ENCODE results near the gene ABCA5. TPM values are rescaled to one million over a fixed set of nuclear protein-coding genes. Genes with fewer than 3 reads are reported as not detected.

The ABCA5 gene
- total and polyA plus RNA-seq, 12 donors = 6.9 to 46.7 (median 19.3) TPM

DNA sequence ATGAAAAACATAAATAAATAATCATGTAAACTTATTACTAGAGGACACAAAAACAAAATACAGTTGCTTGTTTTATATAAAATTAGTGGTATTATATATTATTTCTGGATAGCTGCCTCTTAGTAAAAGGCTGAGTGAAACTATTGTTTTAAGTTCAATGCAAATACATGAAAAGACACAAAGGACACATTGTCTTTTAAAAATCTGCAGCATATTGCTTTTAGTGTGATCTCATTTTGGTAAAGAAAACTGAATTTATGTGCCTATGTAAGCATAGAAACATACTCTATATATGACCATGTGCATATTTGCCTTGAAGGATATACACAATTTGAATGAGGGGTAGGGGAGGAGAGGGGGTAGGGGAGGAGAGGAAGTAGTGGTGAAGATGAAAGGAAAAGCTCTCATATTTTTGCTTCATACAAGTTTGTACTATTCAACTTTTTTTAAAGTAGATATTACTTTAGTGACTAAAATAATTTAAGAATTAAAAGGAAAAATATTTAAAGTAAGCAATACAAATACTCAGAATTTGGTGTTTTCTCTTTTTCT is 104.2 kb downstream of the ABCA5 start:
- Histone ChIP-seq H3K4me1 (peaks cover 0 to 4% (median 0%) of the 10 kb centered on the region in 9 donors), H3K36me3 (peaks cover 0 to 39% (median 8%) of the 10 kb centered on the region in 9 donors), H3K4me3 (no peak overlapping the region), H3K9me3 (no peaks in the 10 kb centered on the region), H3K27me3 (no peaks in the 10 kb centered on the region), H3K27ac (peak overlapping the region in 1 of 10 donors; percentile 32)
- no peak for ATAC-seq
- intact Hi-C loops (cut with DNase I) = no loop called here
- TF ChIP-seq, protein P1, sequence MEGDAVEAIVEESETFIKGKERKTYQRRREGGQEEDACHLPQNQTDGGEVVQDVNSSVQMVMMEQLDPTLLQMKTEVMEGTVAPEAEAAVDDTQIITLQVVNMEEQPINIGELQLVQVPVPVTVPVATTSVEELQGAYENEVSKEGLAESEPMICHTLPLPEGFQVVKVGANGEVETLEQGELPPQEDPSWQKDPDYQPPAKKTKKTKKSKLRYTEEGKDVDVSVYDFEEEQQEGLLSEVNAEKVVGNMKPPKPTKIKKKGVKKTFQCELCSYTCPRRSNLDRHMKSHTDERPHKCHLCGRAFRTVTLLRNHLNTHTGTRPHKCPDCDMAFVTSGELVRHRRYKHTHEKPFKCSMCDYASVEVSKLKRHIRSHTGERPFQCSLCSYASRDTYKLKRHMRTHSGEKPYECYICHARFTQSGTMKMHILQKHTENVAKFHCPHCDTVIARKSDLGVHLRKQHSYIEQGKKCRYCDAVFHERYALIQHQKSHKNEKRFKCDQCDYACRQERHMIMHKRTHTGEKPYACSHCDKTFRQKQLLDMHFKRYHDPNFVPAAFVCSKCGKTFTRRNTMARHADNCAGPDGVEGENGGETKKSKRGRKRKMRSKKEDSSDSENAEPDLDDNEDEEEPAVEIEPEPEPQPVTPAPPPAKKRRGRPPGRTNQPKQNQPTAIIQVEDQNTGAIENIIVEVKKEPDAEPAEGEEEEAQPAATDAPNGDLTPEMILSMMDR (IDR thresholded peaks at IDR 0.05) = no peak
- no peak for DNase-seq

DNA sequence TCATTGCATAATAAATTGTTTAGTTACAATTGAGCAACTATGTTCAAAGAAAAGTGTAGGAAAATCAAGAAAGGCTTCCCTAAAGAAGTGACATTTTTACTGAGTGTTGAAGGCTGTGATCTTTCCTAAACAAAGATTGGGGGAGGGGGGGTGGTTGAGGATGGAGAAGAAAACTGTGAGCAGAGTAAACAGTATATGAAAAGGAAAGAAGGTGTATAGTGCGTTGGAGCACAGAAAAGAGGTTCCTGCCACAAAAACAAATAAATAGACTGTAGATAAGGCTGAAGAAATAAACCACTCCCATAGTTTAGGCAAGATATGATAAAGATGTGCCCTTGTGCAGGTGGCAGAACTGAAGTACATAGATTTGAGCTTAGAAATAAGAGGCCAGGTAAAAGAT is 106.8 kb downstream of the ABCA5 start:
- Histone ChIP-seq H3K27ac (no peak overlapping the region), H3K27me3 (no peaks in the 10 kb centered on the region), H3K9me3 (no peaks in the 10 kb centered on the region), H3K4me3 (no peak overlapping the region), H3K36me3 (peaks cover 0 to 39% (median 8%) of the 10 kb centered on the region in 9 donors), H3K4me1 (no peaks in the 10 kb centered on the region)
- DNase-seq (no peak), ATAC-seq (no peak)
- intact Hi-C loops (cut with DNase I) = no loop called here
- TF ChIP-seq, protein P1 (IDR thresholded peaks at IDR 0.05) = no peak
- 78 to 83% methylated on average over 1 of the region's 1 CpG for WGBS, 2 donors

DNA sequence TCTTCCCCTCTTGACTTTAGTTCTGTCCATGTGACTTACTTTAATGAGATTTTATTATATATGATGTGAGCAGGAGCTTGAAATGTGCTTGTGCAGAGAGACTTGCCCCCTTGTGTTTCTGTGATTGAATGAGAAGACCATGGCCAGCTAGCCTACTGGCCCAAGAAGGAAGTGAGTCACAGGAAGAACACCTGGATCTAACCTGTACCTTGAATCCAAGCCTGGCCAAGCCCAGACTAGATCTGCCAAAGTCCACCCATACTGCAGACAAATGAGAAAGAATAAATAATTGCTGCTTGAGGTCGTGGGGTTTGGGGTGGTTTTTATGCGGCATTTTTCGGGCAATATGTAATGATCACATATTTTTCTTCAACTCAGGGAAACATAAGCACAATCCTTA is 107.9 kb downstream of the ABCA5 start:
- Histone ChIP-seq H3K27me3 (no peaks in the 10 kb centered on the region), H3K27ac (no peak overlapping the region), H3K36me3 (peaks cover 0 to 39% (median 8%) of the 10 kb centered on the region in 9 donors), H3K4me1 (no peaks in the 10 kb centered on the region), H3K4me3 (no peak overlapping the region), H3K9me3 (no peaks in the 10 kb centered on the region)
- no peak for ATAC-seq
- 83 to 92% methylated on average over 3 of the region's 3 CpGs for WGBS, 2 donors
- intact Hi-C loops (cut with DNase I) = no loop called here
- TF ChIP-seq, protein P1 (IDR thresholded peaks at IDR 0.05) = no peak
- DNase-seq = no peak

DNA sequence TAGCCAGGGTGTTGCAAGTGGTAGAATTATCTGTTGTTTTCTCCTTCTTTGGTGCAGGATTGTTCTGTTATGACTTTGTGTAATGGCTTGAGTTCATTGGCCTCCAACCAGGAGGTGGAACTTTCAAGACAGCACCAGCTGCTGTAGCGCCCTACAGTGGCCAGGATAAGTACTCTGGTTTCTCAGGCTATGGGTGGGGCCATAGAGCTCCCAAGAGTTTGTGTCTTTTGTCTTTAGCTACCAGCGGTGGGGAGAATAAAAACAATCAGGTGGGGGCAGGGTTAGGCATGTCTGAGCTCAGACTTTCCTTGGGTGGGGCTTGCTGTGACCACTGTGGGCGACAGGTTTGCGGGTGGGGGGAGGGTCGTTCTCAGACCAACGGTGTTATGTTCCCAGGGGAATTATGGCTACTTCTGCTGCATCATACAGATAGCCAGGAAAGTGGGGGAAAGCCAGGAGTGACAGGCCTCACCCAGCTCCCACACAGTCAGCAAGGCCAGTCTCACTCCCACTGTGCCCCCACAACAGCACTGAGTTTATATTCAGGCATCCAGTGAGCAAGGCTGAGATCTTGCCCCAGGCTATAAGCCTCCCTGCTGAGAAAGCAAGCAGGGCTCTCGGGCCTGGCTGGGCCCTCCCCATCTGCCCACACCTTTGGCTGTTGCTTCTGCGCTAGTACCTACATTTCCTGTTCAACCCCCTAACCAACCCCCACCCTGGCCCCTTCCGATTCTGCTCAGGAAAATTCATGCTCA is 113.7 kb downstream of the ABCA5 start:
- no peak overlapping the region for H3K27ac ChIP-seq
- H3K9me3 ChIP-seq = peaks cover 0 to 17% (median 0%) of the 10 kb centered on the region in 11 donors
- ATAC-seq (no peak), DNase-seq (no peak)
- TF ChIP-seq, protein P1 (IDR thresholded peaks at IDR 0.05) = no peak
- no peak overlapping the region for H3K4me3 ChIP-seq
- intact Hi-C loops (cut with DNase I) = no loop called here
- WGBS, 2 donors = 90 to 92% methylated on average over 9 of the region's 9 CpGs
- H3K36me3 ChIP-seq = peaks cover 0 to 17% (median 4%) of the 10 kb centered on the region in 9 donors
- no peaks in the 10 kb centered on the region for H3K27me3 ChIP-seq
- no peaks in the 10 kb centered on the region for H3K4me1 ChIP-seq
